ENCODE data around the gene EXOC3L1.

Gene EXOC3L1

GRCh38 chr16:67190041-67190440 is at the start of gene EXOC3L1:
Gene EXOC3L1, minus strand, starts transcription at chr16:67190136. Its CDS starts 460 bp downstream, at chr16:67189676.
- no peak for DNase-seq (ENCODE audit: low spot score)

GRCh38 chr16:67238806-67239470 is 49.0 kb upstream of the EXOC3L1 start:
- no peak for DNase-seq (ENCODE audit: low spot score)

GRCh38 chr16:67238278-67238575 is 48.3 kb upstream of the EXOC3L1 start:
- no peak for DNase-seq (ENCODE audit: low spot score)

GRCh38 chr16:67237396-67238277 is 47.7 kb upstream of the EXOC3L1 start:
- DNase-seq (ENCODE audit: low spot score), result no peak

GRCh38 chr16:67236563-67237395 is 46.8 kb upstream of the EXOC3L1 start:
- DNase-seq (ENCODE audit: low spot score), result peak; percentile 87

- peak; percentile 63 for DNase-seq (ENCODE audit: low spot score)
Observed at GRCh38 chr16:67235816-67236562, 46.1 kb upstream of the EXOC3L1 start.

GRCh38 chr16:67234180-67234597 is 44.3 kb upstream of the EXOC3L1 start:
- DNase-seq (ENCODE audit: low spot score), result no peak

GRCh38 chr16:67233596-67233995 is 43.7 kb upstream of the EXOC3L1 start:
- no peak for DNase-seq (ENCODE audit: low spot score)

GRCh38 chr16:67230809-67231660 is 41.1 kb upstream of the EXOC3L1 start:
- no peak for DNase-seq (ENCODE audit: low spot score)

- no peak for DNase-seq (ENCODE audit: low spot score)
Observed at GRCh38 chr16:67229906-67230808, 40.2 kb upstream of the EXOC3L1 start.

- DNase-seq (ENCODE audit: low spot score), result no peak
Observed at GRCh38 chr16:67228905-67229304, 39.0 kb upstream of the EXOC3L1 start.

- no peak for DNase-seq (ENCODE audit: low spot score)
Observed at GRCh38 chr16:67228034-67228785, 38.3 kb upstream of the EXOC3L1 start.

- DNase-seq (ENCODE audit: low spot score), result no peak
Observed at GRCh38 chr16:67227567-67227921, 37.6 kb upstream of the EXOC3L1 start.

GRCh38 chr16:67226804-67227566 is 37.0 kb upstream of the EXOC3L1 start, which contains the start of gene TMEM208:
Gene TMEM208, plus strand, starts transcription at chr16:67227130. Its CDS starts 89 bp downstream, at chr16:67227219.
- DNase-seq (ENCODE audit: low spot score), result peak; percentile 99

GRCh38 chr16:67226295-67226803 is 36.4 kb upstream of the EXOC3L1 start:
- no peak for DNase-seq (ENCODE audit: low spot score)

- DNase-seq (ENCODE audit: low spot score), result no peak
Observed at GRCh38 chr16:67223992-67224391, 34.1 kb upstream of the EXOC3L1 start.

GRCh38 chr16:67216612-67217490 is 26.9 kb upstream of the EXOC3L1 start:
- DNase-seq (ENCODE audit: low spot score), result no peak
